Endometrium (tissue), 2 donors: ENCODE data around the gene HBM.
"Not testable (repeated sequence)": the region's sequence is repeated elsewhere in the genome, so short reads cannot be mapped to it uniquely, and the experiment has no call there.

Source experiments
- FAIRE-seq: peaks from 2 replicates; lab custom pipeline; 2012; peaks lifted over from hg19 to GRCh38; lab: Jason Lieb, UNC
- donor health status: control.
- donor health status: control.

The HBM gene

DNA sequence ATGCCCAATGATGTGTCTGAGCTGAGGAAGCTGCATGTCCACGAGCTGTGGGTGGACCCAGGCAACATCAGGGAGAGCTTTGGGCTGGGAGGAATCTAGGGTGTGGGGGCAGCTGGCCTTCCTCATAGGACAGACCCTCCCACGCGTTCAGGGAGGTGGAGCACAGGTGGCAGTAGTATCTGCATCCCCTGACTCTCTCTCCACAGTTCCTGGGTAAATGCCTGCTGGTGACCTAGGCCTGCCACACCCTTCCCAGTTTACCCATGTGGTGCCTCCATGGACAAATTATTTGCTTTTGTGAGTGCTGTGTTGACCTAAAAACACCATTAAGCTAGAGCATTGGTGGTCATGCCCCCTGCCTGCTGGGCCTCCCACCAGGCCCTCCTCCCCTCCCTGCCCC is 3.2 kb downstream of the HBM start:
- FAIRE-seq = no peak

DNA sequence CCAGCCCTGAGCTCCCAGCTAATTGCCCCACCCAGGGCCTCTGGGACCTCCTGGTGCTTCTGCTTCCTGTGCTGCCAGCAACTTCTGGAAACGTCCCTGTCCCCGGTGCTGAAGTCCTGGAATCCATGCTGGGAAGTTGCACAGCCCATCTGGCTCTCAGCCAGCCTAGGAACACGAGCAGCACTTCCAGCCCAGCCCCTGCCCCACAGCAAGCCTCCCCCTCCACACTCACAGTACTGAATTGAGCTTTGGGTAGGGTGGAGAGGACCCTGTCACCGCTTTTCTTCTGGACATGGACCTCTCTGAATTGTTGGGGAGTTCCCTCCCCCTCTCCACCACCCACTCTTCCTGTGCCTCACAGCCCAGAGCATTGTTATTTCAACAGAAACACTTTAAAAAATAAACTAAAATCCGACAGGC is 4.3 kb downstream of the HBM start:
- not testable (repeated sequence) for FAIRE-seq

DNA sequence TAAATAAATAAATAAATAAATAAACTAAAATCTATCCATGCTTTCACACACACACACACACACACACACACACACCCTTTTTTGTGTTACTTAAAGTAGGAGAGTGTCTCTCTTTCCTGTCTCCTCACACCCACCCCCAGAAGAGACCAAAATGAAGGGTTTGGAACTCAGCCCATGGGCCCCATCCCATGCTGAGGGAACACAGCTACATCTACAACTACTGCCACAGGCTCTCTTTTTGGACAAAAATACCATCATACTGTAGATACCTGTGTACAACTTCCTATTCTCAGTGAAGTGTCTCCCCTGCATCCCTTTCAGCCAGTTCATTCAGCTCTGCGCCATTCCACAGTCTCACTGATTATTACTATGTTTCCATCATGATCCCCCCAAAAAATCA is 5.0 kb downstream of the HBM start:
- FAIRE-seq = no peak

DNA sequence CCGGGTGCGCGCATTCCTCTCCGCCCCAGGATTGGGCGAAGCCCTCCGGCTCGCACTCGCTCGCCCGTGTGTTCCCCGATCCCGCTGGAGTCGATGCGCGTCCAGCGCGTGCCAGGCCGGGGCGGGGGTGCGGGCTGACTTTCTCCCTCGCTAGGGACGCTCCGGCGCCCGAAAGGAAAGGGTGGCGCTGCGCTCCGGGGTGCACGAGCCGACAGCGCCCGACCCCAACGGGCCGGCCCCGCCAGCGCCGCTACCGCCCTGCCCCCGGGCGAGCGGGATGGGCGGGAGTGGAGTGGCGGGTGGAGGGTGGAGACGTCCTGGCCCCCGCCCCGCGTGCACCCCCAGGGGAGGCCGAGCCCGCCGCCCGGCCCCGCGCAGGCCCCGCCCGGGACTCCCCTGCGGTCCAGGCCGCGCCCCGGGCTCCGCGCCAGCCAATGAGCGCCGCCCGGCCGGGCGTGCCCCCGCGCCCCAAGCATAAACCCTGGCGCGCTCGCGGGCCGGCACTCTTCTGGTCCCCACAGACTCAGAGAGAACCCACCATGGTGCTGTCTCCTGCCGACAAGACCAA is 6.7 kb downstream of the HBM start, which contains the start of gene HBA2:
Gene HBA2 (plus strand): TSS at position 503 of the 568 bp plus-strand sequence. CDS start 37 bp downstream, at position 540.
- FAIRE-seq = not testable (repeated sequence)

DNA sequence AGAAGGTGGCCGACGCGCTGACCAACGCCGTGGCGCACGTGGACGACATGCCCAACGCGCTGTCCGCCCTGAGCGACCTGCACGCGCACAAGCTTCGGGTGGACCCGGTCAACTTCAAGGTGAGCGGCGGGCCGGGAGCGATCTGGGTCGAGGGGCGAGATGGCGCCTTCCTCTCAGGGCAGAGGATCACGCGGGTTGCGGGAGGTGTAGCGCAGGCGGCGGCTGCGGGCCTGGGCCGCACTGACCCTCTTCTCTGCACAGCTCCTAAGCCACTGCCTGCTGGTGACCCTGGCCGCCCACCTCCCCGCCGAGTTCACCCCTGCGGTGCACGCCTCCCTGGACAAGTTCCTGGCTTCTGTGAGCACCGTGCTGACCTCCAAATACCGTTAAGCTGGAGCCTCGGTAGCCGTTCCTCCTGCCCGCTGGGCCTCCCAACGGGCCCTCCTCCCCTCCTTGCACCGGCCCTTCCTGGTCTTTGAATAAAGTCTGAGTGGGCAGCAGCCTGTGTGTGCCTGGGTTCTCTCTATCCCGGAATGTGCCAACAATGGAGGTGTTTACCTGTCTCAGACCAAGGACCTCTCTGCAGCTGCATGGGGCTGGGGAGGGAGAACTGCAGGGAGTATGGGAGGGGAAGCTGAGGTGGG is 7.6 kb downstream of the HBM start:
- not testable (repeated sequence) for FAIRE-seq

DNA sequence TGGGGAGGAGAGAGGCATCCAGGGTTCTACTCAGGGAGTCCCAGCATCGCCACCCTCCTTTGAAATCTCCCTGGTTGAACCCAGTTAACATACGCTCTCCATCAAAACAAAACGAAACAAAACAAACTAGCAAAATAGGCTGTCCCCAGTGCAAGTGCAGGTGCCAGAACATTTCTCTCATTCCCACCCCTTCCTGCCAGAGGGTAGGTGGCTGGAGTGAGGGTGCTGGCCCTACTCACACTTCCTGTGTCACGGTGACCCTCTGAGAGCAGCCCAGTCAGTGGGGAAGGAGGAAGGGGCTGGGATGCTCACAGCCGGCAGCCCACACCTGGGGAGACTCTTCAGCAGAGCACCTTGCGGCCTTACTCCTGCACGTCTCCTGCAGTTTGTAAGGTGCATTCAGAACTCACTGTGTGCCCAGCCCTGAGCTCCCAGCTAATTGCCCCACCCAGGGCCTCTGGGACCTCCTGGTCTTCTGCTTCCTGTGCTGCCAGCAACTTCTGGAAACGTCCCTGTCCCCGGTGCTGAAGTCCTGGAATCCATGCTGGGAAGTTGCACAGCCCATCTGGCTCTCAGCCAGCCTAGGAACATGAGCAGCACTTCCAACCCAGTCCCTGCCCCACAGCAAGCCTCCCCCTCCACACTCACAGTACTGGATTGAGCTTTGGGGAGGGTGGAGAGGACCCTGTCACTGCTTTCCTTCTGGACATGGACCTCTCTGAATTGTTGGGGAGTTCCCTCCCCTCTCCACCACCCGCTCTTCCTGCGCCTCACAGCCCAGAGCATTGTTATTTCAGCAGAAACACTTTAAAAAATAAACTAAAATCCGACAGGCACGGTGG is 8.4 kb downstream of the HBM start:
- not testable (repeated sequence) for FAIRE-seq

DNA sequence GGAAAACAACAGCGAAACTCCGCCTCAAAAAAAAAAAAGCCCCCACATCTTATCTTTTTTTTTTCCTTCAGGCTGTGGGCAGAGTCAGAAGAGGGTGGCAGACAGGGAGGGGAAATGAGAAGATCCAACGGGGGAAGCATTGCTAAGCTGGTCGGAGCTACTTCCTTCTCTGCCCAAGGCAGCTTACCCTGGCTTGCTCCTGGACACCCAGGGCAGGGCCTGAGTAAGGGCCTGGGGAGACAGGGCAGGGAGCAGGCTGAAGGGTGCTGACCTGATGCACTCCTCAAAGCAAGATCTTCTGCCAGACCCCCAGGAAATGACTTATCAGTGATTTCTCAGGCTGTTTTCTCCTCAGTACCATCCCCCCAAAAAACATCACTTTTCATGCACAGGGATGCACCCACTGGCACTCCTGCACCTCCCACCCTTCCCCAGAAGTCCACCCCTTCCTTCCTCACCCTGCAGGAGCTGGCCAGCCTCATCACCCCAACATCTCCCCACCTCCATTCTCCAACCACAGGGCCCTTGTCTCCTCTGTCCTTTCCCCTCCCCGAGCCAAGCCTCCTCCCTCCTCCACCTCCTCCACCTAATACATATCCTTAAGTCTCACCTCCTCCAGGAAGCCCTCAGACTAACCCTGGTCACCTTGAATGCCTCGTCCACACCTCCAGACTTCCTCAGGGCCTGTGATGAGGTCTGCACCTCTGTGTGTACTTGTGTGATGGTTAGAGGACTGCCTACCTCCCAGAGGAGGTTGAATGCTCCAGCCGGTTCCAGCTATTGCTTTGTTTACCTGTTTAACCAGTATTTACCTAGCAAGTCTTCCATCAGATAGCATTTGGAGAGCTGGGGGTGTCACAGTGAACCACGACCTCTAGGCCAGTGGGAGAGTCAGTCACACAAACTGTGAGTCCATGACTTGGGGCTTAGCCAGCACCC is 9.5 kb downstream of the HBM start:
- FAIRE-seq = no peak

DNA sequence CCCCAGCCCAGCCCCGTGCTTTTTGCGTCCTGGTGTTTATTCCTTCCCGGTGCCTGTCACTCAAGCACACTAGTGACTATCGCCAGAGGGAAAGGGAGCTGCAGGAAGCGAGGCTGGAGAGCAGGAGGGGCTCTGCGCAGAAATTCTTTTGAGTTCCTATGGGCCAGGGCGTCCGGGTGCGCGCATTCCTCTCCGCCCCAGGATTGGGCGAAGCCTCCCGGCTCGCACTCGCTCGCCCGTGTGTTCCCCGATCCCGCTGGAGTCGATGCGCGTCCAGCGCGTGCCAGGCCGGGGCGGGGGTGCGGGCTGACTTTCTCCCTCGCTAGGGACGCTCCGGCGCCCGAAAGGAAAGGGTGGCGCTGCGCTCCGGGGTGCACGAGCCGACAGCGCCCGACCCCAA is 10.2 kb downstream of the HBM start:
- FAIRE-seq = not testable (repeated sequence)

DNA sequence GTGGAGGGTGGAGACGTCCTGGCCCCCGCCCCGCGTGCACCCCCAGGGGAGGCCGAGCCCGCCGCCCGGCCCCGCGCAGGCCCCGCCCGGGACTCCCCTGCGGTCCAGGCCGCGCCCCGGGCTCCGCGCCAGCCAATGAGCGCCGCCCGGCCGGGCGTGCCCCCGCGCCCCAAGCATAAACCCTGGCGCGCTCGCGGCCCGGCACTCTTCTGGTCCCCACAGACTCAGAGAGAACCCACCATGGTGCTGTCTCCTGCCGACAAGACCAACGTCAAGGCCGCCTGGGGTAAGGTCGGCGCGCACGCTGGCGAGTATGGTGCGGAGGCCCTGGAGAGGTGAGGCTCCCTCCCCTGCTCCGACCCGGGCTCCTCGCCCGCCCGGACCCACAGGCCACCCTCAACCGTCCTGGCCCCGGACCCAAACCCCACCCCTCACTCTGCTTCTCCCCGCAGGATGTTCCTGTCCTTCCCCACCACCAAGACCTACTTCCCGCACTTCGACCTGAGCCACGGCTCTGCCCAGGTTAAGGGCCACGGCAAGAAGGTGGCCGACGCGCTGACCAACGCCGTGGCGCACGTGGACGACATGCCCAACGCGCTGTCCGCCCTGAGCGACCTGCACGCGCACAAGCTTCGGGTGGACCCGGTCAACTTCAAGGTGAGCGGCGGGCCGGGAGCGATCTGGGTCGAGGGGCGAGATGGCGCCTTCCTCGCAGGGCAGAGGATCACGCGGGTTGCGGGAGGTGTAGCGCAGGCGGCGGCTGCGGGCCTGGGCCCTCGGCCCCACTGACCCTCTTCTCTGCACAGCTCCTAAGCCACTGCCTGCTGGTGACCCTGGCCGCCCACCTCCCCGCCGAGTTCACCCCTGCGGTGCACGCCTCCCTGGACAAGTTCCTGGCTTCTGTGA is 11.0 kb downstream of the HBM start, which contains the start of gene HBA1:
Gene HBA1 (plus strand): TSS at position 204 of the 906 bp plus-strand sequence. CDS start 37 bp downstream, at position 241.
- FAIRE-seq = not testable (repeated sequence)

DNA sequence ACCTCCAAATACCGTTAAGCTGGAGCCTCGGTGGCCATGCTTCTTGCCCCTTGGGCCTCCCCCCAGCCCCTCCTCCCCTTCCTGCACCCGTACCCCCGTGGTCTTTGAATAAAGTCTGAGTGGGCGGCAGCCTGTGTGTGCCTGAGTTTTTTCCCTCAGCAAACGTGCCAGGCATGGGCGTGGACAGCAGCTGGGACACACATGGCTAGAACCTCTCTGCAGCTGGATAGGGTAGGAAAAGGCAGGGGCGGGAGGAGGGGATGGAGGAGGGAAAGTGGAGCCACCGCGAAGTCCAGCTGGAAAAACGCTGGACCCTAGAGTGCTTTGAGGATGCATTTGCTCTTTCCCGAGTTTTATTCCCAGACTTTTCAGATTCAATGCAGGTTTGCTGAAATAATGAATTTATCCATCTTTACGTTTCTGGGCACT is 11.6 kb downstream of the HBM start:
- no peak for FAIRE-seq

DNA sequence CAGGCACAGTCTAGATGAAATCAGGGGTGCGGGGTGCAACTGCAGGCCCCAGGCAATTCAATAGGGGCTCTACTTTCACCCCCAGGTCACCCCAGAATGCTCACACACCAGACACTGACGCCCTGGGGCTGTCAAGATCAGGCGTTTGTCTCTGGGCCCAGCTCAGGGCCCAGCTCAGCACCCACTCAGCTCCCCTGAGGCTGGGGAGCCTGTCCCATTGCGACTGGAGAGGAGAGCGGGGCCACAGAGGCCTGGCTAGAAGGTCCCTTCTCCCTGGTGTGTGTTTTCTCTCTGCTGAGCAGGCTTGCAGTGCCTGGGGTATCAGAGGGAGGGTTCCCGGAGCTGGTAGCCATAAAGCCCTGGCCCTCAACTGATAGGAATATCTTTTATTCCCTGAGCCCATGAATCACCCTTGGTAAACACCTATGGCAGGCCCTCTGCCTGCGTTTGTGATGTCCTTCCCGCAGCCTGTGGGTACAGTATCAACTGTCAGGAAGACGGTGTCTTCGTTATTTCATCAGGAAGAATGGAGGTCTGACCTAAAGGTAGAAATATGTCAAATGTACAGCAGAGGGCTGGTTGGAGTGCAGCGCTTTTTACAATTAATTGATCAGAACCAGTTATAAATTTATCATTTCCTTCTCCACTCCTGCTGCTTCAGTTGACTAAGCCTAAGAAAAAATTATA is 12.3 kb downstream of the HBM start:
- no peak for FAIRE-seq

DNA sequence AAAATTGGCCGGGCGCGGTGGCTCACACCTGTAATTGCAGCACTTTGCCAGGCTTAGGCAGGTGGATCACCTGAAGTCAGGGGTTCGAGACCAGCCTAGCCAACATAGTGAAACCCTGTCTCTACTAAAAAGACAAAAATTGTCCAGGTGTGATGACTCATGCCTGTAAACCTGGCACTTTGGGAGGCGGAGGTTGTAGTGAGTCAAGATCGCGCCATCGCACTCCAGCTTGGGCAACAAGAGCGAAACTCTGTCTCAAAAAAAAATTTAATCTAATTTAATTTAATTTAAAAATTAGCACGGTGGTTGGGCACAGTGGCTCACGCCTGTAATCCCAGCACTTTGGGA is 12.9 kb downstream of the HBM start:
- no peak for FAIRE-seq

DNA sequence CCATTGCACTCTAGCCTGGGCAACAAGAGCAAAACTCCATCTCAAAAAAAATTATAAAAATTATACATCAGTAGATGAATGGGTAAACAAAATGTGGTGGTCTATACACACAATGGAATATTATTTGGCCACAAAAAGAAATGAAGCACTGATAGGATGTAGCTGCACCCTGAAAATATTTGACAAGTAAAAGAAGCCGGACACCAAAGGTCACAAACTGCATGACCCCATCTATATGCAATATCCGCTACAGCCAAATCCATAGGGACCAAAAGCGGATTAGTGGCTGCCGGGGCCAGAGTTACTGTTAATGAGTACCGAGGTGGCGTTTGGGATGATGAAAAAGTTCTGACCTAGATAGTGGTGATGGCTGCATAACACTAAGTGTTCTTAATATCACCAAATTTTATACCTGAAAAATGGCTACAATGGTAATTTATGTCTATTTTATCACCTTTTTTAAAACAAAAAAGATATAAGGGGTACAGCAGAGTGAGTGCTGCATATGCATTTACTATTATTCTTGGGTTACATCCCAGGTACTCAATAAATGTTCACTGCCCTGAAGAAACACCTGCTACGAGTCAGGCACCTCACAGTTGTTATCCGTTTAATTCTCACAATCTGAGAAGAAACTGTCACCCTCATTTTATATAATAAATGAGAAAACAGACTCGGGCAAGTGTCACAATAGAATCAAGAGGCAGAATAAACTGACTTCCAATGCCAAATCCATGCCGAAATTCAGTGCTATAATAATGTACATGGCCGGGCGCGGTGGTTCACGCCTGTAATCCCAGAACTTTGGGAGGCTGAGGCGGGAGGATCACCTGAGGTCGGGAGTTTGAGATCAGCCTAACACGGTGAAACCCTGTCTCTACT is 13.7 kb downstream of the HBM start:
- no peak for FAIRE-seq

DNA sequence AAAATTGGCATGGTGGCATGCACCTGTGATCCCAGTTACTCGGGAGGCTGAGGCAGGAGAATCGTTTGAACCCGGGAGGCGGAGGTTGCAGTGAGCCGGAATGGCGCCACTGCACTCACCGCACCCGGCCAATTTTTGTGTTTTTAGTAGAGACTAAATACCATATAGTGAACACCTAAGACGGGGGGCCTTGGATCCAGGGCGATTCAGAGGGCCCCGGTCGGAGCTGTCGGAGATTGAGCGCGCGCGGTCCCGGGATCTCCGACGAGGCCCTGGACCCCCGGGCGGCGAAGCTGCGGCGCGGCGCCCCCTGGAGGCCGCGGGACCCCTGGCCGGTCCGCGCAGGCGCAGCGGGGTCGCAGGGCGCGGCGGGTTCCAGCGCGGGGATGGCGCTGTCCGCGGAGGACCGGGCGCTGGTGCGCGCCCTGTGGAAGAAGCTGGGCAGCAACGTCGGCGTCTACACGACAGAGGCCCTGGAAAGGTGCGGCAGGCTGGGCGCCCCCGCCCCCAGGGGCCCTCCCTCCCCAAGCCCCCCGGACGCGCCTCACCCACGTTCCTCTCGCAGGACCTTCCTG is 14.4 kb downstream of the HBM start, which contains the start of gene HBQ1:
Gene HBQ1 (plus strand): TSS at position 359 of the 575 bp plus-strand sequence. CDS start 28 bp downstream, at position 387.
- no peak for FAIRE-seq

DNA sequence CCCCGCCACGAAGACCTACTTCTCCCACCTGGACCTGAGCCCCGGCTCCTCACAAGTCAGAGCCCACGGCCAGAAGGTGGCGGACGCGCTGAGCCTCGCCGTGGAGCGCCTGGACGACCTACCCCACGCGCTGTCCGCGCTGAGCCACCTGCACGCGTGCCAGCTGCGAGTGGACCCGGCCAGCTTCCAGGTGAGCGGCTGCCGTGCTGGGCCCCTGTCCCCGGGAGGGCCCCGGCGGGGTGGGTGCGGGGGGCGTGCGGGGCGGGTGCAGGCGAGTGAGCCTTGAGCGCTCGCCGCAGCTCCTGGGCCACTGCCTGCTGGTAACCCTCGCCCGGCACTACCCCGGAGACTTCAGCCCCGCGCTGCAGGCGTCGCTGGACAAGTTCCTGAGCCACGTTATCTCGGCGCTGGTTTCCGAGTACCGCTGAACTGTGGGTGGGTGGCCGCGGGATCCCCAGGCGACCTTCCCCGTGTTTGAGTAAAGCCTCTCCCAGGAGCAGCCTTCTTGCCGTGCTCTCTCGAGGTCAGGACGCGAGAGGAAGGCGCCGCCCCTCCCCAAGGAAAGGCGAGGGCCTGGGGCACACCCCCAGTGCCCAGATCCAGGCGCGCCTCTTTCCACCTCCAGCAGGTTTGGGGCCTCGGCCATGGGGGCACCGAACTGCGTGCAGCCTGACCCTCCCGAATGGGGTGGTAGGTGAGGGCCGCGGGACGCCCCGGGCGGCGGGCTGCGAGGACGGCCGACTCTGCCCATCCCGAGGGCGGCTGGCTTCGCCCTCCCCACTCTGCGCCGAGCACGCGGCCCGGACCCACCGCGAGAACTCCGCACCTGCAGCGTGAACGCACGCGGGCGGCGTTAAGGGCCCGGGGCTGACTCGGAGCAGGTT is 15.1 kb downstream of the HBM start:
- no peak for FAIRE-seq

DNA sequence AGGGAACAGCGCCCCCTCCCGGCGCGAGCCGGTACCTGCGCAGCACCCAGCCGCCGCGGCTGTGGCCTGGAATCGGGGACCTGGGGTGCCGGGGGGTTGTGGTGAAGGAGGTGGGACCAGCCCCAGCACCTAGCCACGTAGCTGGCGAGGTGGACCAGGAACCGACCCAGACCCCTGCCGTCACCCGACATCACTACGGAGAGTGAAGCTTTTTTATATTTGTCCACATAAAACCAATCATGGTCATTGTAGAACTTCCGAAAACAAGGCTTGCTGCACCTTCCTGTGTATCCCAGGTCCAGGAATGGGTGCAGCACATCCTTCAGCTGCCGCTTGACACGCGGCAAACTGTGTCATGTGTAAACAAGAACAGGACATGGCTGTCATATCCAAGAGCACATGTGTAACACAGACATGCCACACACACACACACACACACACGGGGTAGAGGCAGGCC is 15.8 kb downstream of the HBM start:
- no peak for FAIRE-seq

DNA sequence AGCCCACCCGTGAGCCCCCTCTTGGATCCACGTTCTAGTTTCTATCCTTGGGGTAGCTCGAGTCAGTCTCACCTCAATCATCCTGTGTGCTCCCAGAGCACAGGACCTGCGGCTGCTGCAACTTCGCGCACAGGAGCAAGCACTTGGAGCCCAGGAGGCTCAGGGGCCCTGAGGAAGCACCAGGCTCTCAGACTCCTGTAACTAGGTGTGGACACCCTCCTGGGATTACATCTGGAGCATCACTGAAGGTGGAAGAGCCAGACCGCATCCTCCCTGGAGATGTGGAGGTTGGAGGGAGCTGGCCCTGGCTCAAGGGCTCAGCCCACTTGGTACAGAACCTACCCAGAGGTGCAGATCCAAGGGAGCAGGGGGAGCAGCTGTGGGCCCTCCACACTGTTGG is 17.2 kb downstream of the HBM start:
- FAIRE-seq = no peak

DNA sequence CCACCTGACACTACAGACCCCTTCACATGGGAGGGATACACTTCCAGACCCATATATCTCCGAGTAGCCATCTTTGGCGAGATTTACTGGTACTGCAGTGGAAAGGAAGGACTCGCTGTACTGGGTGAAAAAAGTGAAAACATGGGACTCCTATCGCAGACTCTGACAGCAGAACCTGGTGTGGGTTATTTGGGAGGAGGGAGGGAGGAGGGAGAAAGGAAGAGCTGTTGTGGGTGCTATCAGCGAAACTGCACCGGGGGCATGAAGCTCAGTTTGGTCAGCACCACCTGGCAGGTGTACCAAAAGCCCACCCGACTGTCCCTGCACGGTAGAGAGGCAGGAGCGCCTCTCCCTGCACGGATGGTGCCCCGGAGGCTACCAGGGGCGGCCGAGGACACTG is 19.4 kb downstream of the HBM start:
- FAIRE-seq = no peak
